K562 (cell line): ENCODE data around the gene SRGAP3. TPM values are rescaled to one million over a fixed set of nuclear protein-coding genes. Genes with fewer than 3 reads are reported as not detected.

Source experiments
- ATAC-seq: fragments of 200-7000 bp; cut with Tn5 transposase; 3 replicates; pipeline ENCODE4 v1.9.1; 2020; ENCODE audit warnings: moderate library complexity
- BruUV-seq: library from RNA; stranded (reverse); fragments of 400-500 nt; replicated peaks from 2 replicates; lab custom pipeline; 2021; lab: Mats Ljungman, UMichigan
- CTCF ChIA-PET: fragments of 300-600 bp; formaldehyde crosslinking; extraction: SDS; loops from one replicate; lab custom pipeline; 2021; ENCODE audit warnings: low intra/inter-chr PET ratio; lab: Yijun Ruan, JAX
- POLR2A ChIA-PET: fragments of 300-600, 350-650 bp; sonication (Branson Sonifier 250); formaldehyde crosslinking; extraction: SDS; loops from one replicate; lab custom pipeline; 2021; ENCODE audit warnings: antibody characterized with exemption, inconsistent platforms; lab: Yijun Ruan, JAX
- DNase-seq, 4 experiments: peaks; one replicate each; pipeline versions ENCODE4 v3.0.0 to v3.0.0-alpha.2; 2011 to 2018; ENCODE audit warnings: low spot score in 3 of 4, mixed read lengths in 3 of 4; ENCODE audit errors: extremely low read depth in 1 of 4
- FAIRE-seq: peaks from 2 replicates; lab custom pipeline; 2011; peaks lifted over from hg19 to GRCh38; lab: Jason Lieb, UNC
- H2AFZ ChIP-seq: 2 replicates; pipeline ENCODE4 v1.6.0; 2011; ENCODE audit warnings: low read depth, low read length, control low read depth, inconsistent platforms
- H3K27ac ChIP-seq: fragments of 200-600 bp; 3 replicates; pipeline ENCODE4 v1.8.0; 2011; ENCODE audit warnings: low read depth, mild to moderate bottlenecking, control low read depth, inconsistent platforms, low read length, moderate library complexity, mixed read lengths; ENCODE audit errors: extremely low read depth
- H3K27me3 ChIP-seq, 2 experiments: fragments of 300-600 bp in 1 of 2; 2 replicates in 1 of 2; 3 replicates in 1 of 2; pipeline versions ENCODE4 v1.6.0 to v1.8.0; 2011; ENCODE audit warnings: inconsistent platforms in 2 of 2, low read length in 2 of 2, mild to moderate bottlenecking in 1 of 2, mixed read lengths in 1 of 2, moderate library complexity in 1 of 2; ENCODE audit not compliant: control insufficient read depth in 2 of 2, insufficient read depth in 2 of 2
- H3K36me3 ChIP-seq: fragments of 300-600 bp; 3 replicates; pipeline ENCODE4 v1.8.0; 2011; ENCODE audit warnings: mild to moderate bottlenecking, low read length, inconsistent platforms; ENCODE audit not compliant: control insufficient read depth, insufficient read depth
- H3K4me1 ChIP-seq, 2 experiments: fragments of 200-600 bp in 1 of 2; replicated peaks in 1 of 2; 2 replicates in 1 of 2; 3 replicates in 1 of 2; pipeline versions ENCODE4 v1.5.1 to v1.8.0; 2011; ENCODE audit warnings: inconsistent platforms in 2 of 2, low read length in 2 of 2, mild to moderate bottlenecking in 1 of 2, mixed read lengths in 1 of 2, moderate library complexity in 1 of 2; ENCODE audit not compliant: control insufficient read depth in 2 of 2, insufficient read depth in 2 of 2
- H3K4me2 ChIP-seq: 2 replicates; pipeline ENCODE4 v1.6.1; 2011; ENCODE audit warnings: low read length, control low read depth, inconsistent platforms, mixed read lengths; ENCODE audit not compliant: insufficient read depth
- H3K4me3 ChIP-seq: fragments of 200-600 bp; sonication (generic), shearing (Covaris generic); 2 replicates; pipeline ENCODE4 v1.5.1; 2016; ENCODE audit warnings: control low read depth, inconsistent platforms
- H3K79me2 ChIP-seq: fragments of 200-600 bp; 3 replicates; pipeline ENCODE4 v1.8.0; 2011; ENCODE audit warnings: low read length, inconsistent platforms; ENCODE audit not compliant: control insufficient read depth, insufficient read depth
- H3K9ac ChIP-seq, 2 experiments: 2 replicates each; pipeline versions ENCODE4 v1.6.0 to v1.6.1; 2011; ENCODE audit warnings: low read depth in 2 of 2, low read length in 2 of 2, control low read depth in 1 of 2, inconsistent platforms in 1 of 2, mild to moderate bottlenecking in 1 of 2, mixed read lengths in 1 of 2; ENCODE audit not compliant: insufficient read depth in 1 of 2
- H3K9me1 ChIP-seq: one replicate; pipeline ENCODE4 v1.6.0; 2011; ENCODE audit warnings: inconsistent platforms, mild to moderate bottlenecking, low read length, moderate library complexity; ENCODE audit not compliant: control insufficient read depth, insufficient read depth
- H3K9me3 ChIP-seq: replicated peaks from 2 replicates; pipeline ENCODE4 v1.5.1; 2011; ENCODE audit warnings: low read depth, low read length, inconsistent platforms; ENCODE audit not compliant: control insufficient read depth, insufficient read depth
- H4K20me1 ChIP-seq: replicated peaks from 2 replicates; pipeline ENCODE4 v1.6.1; 2011; ENCODE audit warnings: low read length, inconsistent platforms, mixed read lengths; ENCODE audit not compliant: control insufficient read depth, insufficient read depth
- BACH1 ChIP-seq: fragments of 200-800 bp; sonication (Bioruptor generic); IDR thresholded peaks from 2 replicates; pipeline ENCODE4 v1.6.1; 2016; ENCODE audit warnings: missing genetic modification characterization, missing compliant biosample characterization
- DNMT1 ChIP-seq: fragments of 450-650 bp; IDR thresholded peaks from 2 replicates; pipeline ENCODE4 v1.6.1; 2016; ENCODE audit warnings: antibody characterized with exemption, mild to moderate bottlenecking
- EP300 ChIP-seq: IDR thresholded peaks from 2 replicates; pipeline ENCODE4 v1.6.1; 2012; ENCODE audit warnings: low read length, improper control_type of control experiment
- EZH2 ChIP-seq: IDR thresholded peaks from 2 replicates; pipeline ENCODE4 v1.6.1; 2012; ENCODE audit warnings: low read depth, mild to moderate bottlenecking, inconsistent platforms, low read length, borderline replicate concordance
- HDAC6 ChIP-seq: IDR thresholded peaks from 2 replicates; pipeline ENCODE4 v1.6.1; 2012; ENCODE audit warnings: low read depth, mild to moderate bottlenecking, control low read depth, inconsistent platforms, low read length, moderate library complexity
- LARP7 ChIP-seq: fragments of 450-650 bp; IDR thresholded peaks from 2 replicates; pipeline ENCODE4 v1.6.1; 2016
- NONO ChIP-seq, 2 experiments: fragments of 200-400 bp in 1 of 2; fragments of 450-650 bp in 1 of 2; formaldehyde crosslinking in 1 of 2; IDR thresholded peaks; 2 replicates each; pipeline ENCODE4 v1.6.1; 2017; ENCODE audit warnings: low read depth in 2 of 2, mild to moderate bottlenecking in 2 of 2, moderate library complexity in 2 of 2, low read length in 1 of 2
- POLR3G ChIP-seq: IDR thresholded peaks from 2 replicates; pipeline ENCODE4 v1.6.1; 2011; ENCODE audit not compliant: insufficient read length, insufficient replicate concordance; ENCODE audit errors: extremely low read depth
- SNIP1 ChIP-seq: fragments of 450-650 bp; IDR thresholded peaks from 2 replicates; pipeline ENCODE4 v1.7.1; 2017; ENCODE audit warnings: low read depth, mild to moderate bottlenecking
- TAF15 ChIP-seq: fragments of 200-400 bp; formaldehyde crosslinking; IDR thresholded peaks from 2 replicates; pipeline ENCODE4 v1.6.1; 2017; ENCODE audit warnings: mild to moderate bottlenecking, low read depth, low read length, moderate library complexity
- ZSCAN32 ChIP-seq: fragments of 450-650 bp; formaldehyde crosslinking; IDR thresholded peaks from 2 replicates; pipeline ENCODE4 v1.4.0; 2020; ENCODE audit warnings: mild to moderate bottlenecking, moderate library complexity
- WGBS: fragments of 100-300 bp; shearing (Covaris generic); methylation state at CpG from one replicate; pipeline ENCODE4 v1.1.6; 2016; ENCODE audit warnings: low coverage, mixed read lengths; ENCODE audit not compliant: insufficient coverage; ENCODE audit errors: missing lambda C conversion rate; 5-methylcytosine and 5-hydroxymethylcytosine counted together
- in situ Hi-C: fragments of 300-500 bp; cut with MboI; formaldehyde crosslinking; loops from 4 replicates; pipeline ENCODE4 v1.15.0; 2018; ENCODE audit warnings: inconsistent platforms, mixed read lengths
- intact Hi-C: fragments of 100-400 bp; cut with micrococcal nuclease; formaldehyde crosslinking; loops from 2 replicates; pipeline ENCODE4 v1.14.2; 2022
- polyA plus RNA-seq, 8 experiments: library from polyadenylated mRNA; depleted of rRNA in 4 of 8; stranded (reverse) in 5 of 8; unstranded in 3 of 8; fragments of >200 nt; fragmentation: Nextera tagmentation in 2 of 8; fragmentation: Illumina TruSeq in 1 of 8; extraction: Ambion mirVana in 2 of 8; extraction: Trizol in 1 of 8; gene quantifications; 2 replicates each; pipeline versions ENCODE4 v1.2.1 to v1.2.3, GENCODE V29; 2011 to 2014; ENCODE audit warnings: inconsistent platforms in 1 of 8, missing spikeins in 1 of 8
- total RNA-seq, 7 experiments: library from RNA; depleted of rRNA in 6 of 7; stranded (reverse); fragments of >200 nt in 6 of 7; fragmentation: Illumina TruSeq in 2 of 7; extraction: Trizol in 2 of 7; gene quantifications; 2 replicates each; pipeline versions ENCODE4 v1.2.1 to v1.2.3, GENCODE V29; 2011 to 2021; ENCODE audit warnings: low replicate concordance in 1 of 7
- TF ChIP-seq, protein P1 (sequence below): fragments of 450-650 bp; IDR thresholded peaks from 2 replicates; pipeline ENCODE4 v1.6.1; 2016; ENCODE audit warnings: missing biosample characterization, missing genetic modification characterization
- TF ChIP-seq, protein P2 (sequence below): fragments of 450-650 bp; formaldehyde crosslinking; IDR thresholded peaks from 2 replicates; pipeline ENCODE4 v1.4.0; 2020; ENCODE audit warnings: mild to moderate bottlenecking, moderate library complexity
- TF ChIP-seq, protein P3 (sequence below): fragments of 450-650 bp; IDR thresholded peaks from 2 replicates; pipeline ENCODE4 v1.6.1; 2016
- TF ChIP-seq, protein P4 (sequence below): sonication (generic); formaldehyde crosslinking; IDR thresholded peaks from 2 replicates; pipeline ENCODE4 v1.8.1; 2023; ENCODE audit warnings: mild to moderate bottlenecking, missing genetic modification reagents

Gene SRGAP3
- total and polyA plus RNA-seq, 9 of the 15 experiments (the other 6 are each of a cell fraction or from before 2014, with no cell fraction given), result 0.11 to 0.85 (median 0.35) TPM; not detected in 2

DNA sequence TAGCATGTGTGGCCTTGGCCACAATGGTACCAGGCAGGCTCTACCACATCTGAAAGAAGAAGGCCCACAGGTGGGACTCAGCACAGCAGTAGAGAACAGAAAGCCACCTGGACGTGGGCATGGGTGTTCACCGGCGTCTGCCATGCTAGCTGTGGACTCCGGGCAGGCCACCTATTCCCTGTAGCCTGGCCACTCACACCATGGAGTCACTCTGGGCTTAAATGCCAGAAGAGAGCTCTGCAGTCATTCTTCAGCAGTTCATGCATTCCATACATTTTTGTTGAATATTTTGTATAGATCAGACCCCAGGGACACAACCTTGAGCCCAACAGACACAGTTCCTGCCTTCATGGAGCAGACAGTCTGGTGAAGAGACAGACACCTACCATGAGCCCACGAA lies 138.6 kb downstream of the SRGAP3 start:
- in situ Hi-C loops, result no loop called here
- no peak for FAIRE-seq
- 0% methylated on average over 5 of the region's 5 CpGs for WGBS

More for the DNA sequence above, 138.6 kb downstream of the SRGAP3 start:
- ATAC-seq (no peak), DNase-seq (no peak)
- POLR2A ChIA-PET, result interaction anchor here (1.2 to 2.1 kb wide), 2 partner anchors 9 to 13 kb away, joined by 3 to 7 read pairs; no protein-coding TSS in a partner anchor
- Histone ChIP-seq H3K9me3 (no peaks in the 10 kb centered on the region), H3K9ac (no peak overlapping the region), H3K4me3 (no peak overlapping the region), H3K79me2 (no peaks in the 10 kb centered on the region), H4K20me1 (peaks cover 4% of the 10 kb centered on the region; the same call in 1 of the 2 replicates), H3K36me3 (no peaks in the 10 kb centered on the region), H3K4me1 (no peaks in the 10 kb centered on the region), H3K9me1 (no peaks in the 10 kb centered on the region), H3K27ac (no peak overlapping the region), H3K27me3 (peaks cover 9 to 49% of the 10 kb centered on the region in 2 experiments; a peak in 4 of 5 replicates)
- CTCF ChIA-PET, result no interaction called here
- BruUV-seq, result no TSS peak
- TF ChIP-seq, protein P1, sequence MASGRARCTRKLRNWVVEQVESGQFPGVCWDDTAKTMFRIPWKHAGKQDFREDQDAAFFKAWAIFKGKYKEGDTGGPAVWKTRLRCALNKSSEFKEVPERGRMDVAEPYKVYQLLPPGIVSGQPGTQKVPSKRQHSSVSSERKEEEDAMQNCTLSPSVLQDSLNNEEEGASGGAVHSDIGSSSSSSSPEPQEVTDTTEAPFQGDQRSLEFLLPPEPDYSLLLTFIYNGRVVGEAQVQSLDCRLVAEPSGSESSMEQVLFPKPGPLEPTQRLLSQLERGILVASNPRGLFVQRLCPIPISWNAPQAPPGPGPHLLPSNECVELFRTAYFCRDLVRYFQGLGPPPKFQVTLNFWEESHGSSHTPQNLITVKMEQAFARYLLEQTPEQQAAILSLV (tag), result no peak
- TF ChIP-seq EP300, result no peak
- TF ChIP-seq ZSCAN32 (CRISPR knock-in tag), result no peak
- no peak for TF ChIP-seq POLR3G
- TF ChIP-seq, protein P2, sequence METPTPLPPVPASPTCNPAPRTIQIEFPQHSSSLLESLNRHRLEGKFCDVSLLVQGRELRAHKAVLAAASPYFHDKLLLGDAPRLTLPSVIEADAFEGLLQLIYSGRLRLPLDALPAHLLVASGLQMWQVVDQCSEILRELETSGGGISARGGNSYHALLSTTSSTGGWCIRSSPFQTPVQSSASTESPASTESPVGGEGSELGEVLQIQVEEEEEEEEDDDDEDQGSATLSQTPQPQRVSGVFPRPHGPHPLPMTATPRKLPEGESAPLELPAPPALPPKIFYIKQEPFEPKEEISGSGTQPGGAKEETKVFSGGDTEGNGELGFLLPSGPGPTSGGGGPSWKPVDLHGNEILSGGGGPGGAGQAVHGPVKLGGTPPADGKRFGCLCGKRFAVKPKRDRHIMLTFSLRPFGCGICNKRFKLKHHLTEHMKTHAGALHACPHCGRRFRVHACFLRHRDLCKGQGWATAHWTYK (CRISPR knock-in tag), result no peak
- TF ChIP-seq LARP7, result no peak
- TF ChIP-seq HDAC6, result no peak
- TF ChIP-seq, protein P3, sequence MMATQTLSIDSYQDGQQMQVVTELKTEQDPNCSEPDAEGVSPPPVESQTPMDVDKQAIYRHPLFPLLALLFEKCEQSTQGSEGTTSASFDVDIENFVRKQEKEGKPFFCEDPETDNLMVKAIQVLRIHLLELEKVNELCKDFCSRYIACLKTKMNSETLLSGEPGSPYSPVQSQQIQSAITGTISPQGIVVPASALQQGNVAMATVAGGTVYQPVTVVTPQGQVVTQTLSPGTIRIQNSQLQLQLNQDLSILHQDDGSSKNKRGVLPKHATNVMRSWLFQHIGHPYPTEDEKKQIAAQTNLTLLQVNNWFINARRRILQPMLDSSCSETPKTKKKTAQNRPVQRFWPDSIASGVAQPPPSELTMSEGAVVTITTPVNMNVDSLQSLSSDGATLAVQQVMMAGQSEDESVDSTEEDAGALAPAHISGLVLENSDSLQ, result no peak
- no peak for TF ChIP-seq NONO (IDR thresholded peaks at IDR 0.05; ENCODE audit: low read depth in 2 of 2, low read length in 1 of 2)
- TF ChIP-seq DNMT1, result no peak
- TF ChIP-seq TAF15, result no peak
- no peak for TF ChIP-seq EZH2
- no peak for TF ChIP-seq BACH1 (tag)
- no peak for TF ChIP-seq SNIP1
- TF ChIP-seq, protein P4, sequence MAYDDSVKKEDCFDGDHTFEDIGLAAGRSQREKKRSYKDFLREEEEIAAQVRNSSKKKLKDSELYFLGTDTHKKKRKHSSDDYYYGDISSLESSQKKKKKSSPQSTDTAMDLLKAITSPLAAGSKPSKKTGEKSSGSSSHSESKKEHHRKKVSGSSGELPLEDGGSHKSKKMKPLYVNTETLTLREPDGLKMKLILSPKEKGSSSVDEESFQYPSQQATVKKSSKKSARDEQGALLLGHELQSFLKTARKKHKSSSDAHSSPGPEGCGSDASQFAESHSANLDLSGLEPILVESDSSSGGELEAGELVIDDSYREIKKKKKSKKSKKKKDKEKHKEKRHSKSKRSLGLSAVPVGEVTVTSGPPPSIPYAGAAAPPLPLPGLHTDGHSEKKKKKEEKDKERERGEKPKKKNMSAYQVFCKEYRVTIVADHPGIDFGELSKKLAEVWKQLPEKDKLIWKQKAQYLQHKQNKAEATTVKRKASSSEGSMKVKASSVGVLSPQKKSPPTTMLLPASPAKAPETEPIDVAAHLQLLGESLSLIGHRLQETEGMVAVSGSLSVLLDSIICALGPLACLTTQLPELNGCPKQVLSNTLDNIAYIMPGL, result no peak
- TF ChIP-seq, all 486 proteins: peak for 0
- intact Hi-C loops, result no loop called here
- H3K4me2 ChIP-seq, result no peak overlapping the region
- no peak overlapping the region for H2AFZ ChIP-seq
